ENCODE results near the gene BARHL2. TPM values are rescaled to one million over a fixed set of nuclear protein-coding genes. Genes with fewer than 3 reads are reported as not detected.
A peak's percentile ranks its signal among the peaks of the same experiment; 100 is the strongest.

BARHL2 gene
- total RNA-seq (2014; rRNA removed; shearing (Covaris generic)) = 0.06 and 0.07 TPM in 2 replicates

DNA sequence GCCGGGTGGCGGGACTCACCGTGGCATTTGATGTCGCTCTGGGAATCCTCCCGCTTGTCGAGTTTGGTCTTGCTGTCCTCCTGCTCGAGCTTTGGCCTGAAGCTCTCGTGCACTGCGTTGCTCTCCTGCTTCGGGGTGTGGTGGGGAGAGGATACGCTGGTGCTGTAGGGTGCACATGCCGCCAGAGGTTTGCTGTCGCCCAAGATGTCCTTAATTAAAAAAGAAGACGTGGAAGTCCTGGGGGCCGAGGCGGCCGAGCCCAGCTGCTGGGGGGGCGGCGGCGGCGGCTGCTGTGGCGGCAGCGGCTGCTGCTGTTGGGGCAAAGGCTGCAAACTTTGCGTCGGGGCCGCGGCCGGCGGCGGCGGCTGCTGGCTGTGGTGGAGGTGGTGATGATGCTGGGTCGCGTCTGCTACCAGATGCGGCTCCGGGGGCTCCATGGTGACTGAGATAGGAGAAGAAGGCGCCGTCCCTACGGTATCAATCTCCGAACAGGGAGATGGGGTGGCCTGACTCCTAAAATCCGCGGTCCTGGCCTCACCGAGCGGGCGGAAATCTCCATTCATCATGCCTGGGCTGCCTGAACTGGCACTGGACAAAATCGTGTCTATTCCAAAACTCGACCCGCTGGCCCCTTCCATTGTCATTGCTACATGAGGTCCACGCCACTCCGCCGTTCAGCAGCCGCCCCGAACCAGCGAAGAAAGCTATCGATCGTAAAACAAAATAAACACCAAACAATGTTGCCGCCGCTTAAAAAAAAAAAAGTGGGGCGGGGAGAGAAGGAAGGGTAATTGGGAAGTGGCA is at the start of gene BARHL2:
TSS of gene BARHL2 (minus strand) at position 751 of the 804 bp plus-strand sequence. CDS start at position 644, 107 bp downstream.
- in situ Hi-C loops (cut with HindIII; ENCODE audit: low sequenced_read_pairs) = no loop called here
- peak; percentile 62 for DNase-seq (ENCODE audit: low spot score)

DNA sequence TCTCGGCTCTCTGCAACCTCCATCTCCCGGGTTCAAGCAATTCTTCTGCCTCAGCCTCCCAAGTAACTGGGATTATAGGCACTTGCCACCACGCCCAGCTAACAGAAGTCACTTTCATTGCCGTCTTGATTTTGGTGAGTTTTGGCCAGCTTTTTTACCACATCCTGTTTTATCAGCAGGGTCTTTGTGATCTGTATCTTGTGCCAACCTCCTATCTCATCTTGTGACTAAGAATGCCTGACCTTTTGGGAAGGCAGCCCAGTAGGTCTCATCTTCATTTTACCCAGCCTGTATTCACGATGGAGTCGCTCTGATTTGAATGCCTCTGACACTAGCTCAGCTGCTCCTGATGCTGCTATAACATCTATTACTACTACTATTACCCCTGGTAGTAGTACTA is 46.8 kb upstream of the BARHL2 start:
- no peak for DNase-seq (ENCODE audit: low spot score)
- in situ Hi-C loops (cut with HindIII; ENCODE audit: low sequenced_read_pairs) = no loop called here

DNA sequence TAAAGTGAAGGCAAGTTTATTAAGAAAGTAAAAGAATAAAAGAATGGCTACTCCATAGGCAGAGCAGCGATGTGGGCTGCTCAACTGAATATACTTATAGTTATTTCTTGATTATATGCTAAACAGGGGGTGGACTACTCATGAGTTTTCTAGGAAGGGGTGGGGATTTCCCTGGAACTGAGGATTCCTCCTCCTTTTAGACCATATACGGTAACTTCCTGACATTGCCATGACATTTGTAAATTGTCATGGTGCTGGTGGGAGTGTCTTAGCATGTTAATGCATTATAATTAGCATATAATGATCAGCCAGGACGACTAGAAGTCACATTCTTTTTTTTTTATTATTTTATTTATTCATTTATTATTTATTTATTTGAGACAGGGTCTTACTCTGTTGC is 46.4 kb upstream of the BARHL2 start:
- DNase-seq (ENCODE audit: low spot score) = no peak
- in situ Hi-C loops (cut with HindIII; ENCODE audit: low sequenced_read_pairs) = no loop called here

DNA sequence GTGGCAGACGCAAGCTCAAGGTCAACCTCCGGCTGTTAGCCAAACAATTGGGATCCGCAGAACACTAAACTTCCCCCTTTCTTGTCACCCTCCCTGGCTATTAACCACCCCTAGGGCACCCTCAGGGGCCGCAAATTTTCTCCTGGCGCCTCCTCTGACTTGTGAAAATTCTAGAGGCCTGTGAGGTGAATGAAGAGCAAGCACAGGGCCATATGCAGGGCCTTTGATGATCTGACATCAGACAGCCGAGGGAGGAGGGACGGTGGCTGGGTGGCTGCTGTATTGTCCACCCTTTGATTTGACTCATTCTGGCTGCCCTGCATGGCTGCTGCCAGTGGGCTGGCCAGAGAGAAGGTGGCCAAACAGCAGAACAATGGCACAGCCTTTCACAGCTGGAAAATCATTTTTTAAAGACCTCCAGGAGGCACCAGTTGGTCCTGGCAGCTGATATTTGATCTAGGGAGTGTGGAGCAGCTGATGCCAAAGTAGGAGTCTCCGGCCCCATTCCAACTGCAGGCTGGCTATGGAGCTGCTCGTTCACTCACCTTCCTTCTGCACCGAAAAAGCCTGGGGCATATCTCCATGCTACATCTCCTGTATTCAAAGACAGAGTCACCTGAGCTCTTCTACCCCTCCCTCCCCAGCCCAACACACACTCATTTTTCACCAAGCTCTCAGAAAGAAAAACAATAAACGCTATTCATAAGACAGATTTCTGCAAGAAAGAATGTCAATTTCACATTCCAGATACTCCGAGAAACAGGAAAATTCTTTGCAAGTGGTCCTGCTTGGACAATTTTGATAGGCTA is 44.9 kb upstream of the BARHL2 start:
- in situ Hi-C loops (cut with HindIII; ENCODE audit: low sequenced_read_pairs) = no loop called here
- DNase-seq (ENCODE audit: low spot score) = peak; percentile 51

DNA sequence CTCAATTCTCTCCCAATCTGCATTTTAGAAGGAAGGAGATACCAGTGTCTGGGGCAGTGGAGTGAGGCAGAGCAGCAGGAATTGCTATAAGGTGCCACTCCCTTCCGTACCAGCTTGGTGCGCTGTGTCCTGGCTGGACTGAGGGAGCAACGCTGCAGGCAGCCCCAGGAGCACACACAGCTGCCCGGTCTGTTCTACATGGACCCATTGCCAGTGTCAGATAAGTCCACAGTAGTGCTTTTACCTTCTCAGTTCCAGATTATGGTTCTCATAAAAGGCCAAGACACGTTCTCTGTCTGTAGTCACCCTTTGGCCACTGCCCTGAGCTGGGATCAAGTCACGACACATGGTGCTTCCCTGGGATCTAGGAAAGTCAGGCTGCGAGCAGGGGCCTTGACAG is 44.1 kb upstream of the BARHL2 start:
- in situ Hi-C loops (cut with HindIII; ENCODE audit: low sequenced_read_pairs) = no loop called here
- DNase-seq (ENCODE audit: low spot score) = no peak

DNA sequence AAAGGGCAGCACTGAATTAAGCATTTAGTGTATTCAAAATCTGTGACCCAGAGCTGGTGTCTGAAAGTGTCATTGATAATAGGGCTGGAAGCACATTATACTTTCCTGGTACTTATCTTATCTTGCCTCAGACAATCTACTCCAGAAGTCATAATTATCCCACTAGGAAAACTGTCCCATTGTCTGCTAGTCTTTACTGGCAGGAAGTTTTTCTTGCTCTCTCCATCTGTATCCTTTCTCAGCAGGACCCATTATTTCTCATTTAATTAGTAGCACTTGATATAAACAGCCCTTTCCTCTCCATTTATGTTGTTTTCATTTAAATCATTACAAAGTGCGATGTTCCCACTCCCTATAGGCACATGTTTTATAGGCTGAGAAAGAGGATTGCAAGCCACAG is 36.5 kb upstream of the BARHL2 start:
- DNase-seq (ENCODE audit: low spot score) = no peak
- in situ Hi-C loops (cut with HindIII; ENCODE audit: low sequenced_read_pairs) = no loop called here

DNA sequence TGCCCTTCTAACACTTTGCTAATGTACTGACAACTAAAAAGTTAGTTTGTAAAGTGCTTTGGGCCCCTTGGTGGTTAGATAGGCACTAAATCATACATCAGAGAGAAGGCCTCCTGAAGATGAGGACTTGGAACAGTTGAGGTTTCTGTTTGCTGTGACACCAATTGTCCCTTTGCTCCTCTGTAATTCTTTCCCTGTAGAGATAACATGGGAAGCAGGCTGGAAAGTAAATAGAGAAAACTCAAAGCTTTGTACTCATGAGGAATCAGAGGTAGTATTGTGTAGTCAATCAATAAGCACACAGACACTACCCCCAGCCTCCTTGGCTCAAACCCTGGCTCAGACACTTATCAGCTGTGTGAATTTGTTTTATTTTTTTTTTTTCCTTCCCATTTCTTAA is 31.6 kb upstream of the BARHL2 start:
- in situ Hi-C loops (cut with HindIII; ENCODE audit: low sequenced_read_pairs) = no loop called here

DNA sequence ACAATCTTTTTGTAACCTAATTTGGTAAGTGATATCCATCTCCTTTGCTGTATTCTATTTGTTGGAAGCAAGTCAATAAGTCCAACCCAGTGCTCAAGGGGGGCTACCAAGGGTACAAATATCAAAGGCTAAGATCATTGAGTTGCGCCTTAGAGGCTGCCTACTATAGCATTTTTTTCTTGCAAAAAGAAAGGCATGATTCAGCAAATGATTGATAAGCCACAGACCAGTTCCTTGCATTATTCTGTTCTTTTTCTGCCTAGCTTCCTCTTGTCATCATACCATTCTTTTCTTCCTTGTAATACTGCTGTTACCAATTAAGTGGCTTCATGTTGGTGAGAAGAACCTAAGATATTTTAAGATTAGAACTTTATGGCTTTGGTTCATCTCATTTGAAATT is 29.8 kb upstream of the BARHL2 start:
- no peak for DNase-seq (ENCODE audit: low spot score)
- in situ Hi-C loops (cut with HindIII; ENCODE audit: low sequenced_read_pairs) = no loop called here

More for the DNA sequence above, 31.6 kb upstream of the BARHL2 start:
- DNase-seq (ENCODE audit: low spot score) = no peak

DNA sequence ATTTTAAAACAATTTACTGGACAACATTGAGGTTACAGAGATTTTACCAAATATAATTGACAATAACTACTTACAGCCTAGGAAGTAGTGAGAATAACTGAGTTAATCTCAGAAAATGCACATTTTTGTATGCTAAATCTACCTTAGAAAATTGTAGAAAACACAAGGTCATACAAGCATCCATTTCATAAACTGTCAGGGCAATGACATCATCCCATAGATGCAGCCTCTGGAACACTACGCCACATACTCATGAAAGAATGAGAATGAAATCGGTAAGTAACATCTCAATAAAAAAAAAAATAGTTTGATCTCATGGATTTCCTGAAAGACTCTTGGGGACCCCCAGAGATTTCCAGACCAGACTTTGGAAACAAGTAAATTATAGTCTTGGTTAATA is 28.9 kb upstream of the BARHL2 start:
- DNase-seq (ENCODE audit: low spot score) = no peak
- in situ Hi-C loops (cut with HindIII; ENCODE audit: low sequenced_read_pairs) = no loop called here

DNA sequence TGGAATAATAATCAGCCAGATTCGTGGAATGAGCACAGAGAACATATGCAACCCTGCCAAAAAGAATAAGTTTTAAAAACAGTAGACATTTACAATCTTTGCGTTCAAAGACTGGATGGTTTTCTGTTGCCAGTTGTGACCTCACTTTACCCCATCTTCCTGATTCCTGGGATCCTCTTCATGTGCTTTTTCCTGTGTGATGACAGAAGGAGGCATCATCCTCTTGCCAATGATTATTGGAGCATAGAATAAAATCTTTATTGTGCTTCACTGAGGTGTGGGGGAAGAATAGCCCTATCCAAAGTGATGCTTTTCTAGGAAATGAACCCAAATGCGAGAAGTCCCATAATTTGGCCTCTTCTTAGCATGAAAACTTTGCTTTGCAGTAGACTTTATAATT is 15.0 kb upstream of the BARHL2 start:
- in situ Hi-C loops (cut with HindIII; ENCODE audit: low sequenced_read_pairs) = no loop called here

DNA sequence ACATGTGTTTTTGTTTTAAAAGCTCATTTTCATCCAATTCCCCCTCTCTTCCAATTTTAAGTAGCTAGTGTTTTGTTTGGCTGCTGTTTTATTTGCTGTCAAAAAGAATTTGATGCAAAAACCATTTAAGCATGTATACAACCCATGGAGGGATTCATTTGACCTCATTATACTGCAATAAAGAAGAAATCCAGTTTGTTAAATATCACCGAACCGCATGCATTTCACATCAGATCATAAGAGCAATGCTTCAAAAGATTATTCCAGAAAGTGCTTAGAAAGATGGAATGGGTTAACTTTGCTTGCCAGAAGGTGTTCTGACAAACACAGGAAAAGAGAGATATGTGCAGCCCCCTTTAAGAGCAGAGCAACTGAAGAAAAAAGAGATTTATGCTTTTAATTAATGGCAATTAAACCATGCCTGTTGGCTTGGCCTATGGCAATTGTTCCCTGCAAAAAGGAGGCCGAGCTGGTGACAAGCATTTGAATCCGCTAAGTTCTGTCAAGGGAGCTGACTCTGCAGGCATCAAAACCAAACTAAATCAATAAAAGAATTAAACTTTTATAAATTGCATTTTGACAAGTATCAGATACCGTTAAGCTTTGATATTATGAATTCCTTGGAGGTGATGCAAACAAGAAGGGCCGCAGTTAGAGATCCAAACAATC is 14.4 kb upstream of the BARHL2 start:
- in situ Hi-C loops (cut with HindIII; ENCODE audit: low sequenced_read_pairs) = no loop called here
- DNase-seq (ENCODE audit: low spot score) = peak; percentile 59

More for the DNA sequence above, 15.0 kb upstream of the BARHL2 start:
- DNase-seq (ENCODE audit: low spot score) = peak; percentile 80

DNA sequence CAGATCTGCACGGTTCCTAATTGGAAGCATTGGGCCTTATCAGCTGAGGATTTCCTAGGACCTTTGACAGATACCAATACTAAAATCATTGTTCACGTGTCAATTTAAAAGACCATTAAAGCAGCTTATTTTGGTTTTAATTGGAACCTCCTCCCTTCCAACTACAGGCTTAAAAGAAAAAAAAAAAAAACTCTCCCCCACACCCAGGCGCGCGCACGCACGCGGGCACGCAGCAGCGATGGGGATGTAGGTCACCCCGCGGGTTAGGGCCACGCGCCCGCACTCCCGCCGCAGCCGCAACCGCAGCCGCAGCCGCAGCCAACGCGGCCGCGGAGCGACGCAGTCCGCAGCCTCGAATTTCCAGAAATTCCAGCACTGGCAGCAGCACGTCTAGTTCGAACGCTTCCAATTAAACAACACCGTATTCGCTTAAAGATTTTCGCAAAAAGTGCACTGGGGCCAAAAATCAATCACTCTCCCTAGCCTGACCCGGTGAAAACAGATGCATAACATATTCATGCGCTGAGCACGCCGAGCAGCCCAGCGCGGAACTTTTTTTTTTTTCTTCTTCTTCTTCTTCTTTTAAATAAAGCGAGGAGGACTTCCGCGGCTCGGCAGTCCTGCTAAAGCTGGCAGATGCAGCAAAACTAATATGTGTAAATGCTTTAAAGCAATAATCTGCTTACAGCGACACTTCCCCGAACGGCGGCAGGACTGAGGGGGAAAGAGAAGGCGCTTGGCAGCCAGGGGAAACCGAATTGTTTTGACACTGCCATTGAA is 13.3 kb upstream of the BARHL2 start:
- in situ Hi-C loops (cut with HindIII; ENCODE audit: low sequenced_read_pairs) = no loop called here
- peak; percentile 73 for DNase-seq (ENCODE audit: low spot score)

DNA sequence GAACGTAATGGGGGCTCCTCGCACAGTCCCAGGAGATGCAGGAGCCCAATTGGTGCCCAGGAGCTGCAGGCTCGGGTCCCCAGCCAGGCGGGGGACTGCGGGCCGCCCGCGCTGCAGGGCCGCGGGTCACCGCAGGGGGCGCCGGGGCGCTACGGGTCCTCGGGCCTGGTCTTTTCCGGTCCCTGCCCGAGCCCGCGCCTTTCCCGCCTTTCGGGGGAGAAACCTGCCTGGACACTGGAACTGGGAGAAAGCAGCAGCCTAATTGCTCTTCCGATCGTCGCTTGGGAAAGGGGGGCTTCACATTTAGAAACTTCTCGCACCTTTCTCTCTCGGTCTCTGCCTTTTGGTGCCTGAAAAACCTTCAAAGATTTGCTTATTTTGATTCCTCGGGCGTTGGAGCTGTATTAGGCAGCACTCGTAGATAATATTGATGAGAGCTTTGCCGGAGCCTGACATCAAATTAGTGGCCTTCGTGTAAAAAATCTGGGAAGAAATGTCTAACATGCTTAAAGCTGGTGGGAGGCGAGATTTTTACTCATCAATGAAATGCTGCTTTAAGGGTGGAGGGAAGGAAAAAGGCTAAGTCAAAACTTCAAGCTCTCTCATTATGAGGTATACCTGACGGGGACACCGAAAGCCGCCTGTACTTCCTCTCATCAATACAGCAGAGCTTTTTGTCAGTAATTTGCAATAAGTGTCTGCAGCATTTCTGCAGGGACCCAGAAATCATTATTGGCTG is 12.6 kb upstream of the BARHL2 start:
- in situ Hi-C loops (cut with HindIII; ENCODE audit: low sequenced_read_pairs) = no loop called here
- DNase-seq (ENCODE audit: low spot score) = peak; percentile 57

DNA sequence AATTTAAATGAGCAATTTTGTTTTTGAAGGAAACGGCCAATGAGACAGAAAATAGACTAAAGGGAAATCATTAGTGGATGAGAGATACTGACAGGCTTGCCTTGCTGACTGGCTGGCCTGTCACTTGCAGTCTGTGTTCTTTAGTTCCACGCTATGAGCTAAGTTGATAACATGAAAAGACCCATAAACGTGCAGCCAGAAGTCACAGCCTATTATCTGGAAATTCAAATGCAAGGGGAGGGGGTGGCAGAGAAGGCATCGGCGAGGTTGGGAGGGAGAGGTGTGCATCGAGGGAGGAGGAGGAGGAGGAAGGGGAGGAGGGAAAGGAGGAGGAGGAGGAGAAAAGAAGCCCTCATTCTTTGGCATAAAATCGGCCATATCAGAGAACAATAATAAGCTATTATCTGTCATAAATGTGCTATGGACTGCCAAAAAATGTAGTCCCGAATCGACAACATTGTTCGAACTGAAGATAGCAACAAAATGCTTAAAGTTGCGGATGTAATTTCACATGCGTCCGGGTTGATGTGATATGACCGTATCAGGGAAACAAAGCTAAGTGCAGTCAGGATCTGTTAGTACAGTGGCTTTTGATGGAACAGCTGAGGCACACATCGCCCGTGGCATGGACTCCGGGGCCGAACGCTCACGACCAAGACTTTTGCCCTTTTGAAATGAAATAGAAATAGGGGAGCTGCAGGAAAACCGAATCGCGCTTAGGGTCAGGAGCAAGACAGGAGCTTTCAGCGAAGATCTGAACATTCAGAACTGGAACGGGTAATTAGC is 11.6 kb upstream of the BARHL2 start:
- in situ Hi-C loops (cut with HindIII; ENCODE audit: low sequenced_read_pairs) = no loop called here
- peak; percentile 70 for DNase-seq (ENCODE audit: low spot score)

DNA sequence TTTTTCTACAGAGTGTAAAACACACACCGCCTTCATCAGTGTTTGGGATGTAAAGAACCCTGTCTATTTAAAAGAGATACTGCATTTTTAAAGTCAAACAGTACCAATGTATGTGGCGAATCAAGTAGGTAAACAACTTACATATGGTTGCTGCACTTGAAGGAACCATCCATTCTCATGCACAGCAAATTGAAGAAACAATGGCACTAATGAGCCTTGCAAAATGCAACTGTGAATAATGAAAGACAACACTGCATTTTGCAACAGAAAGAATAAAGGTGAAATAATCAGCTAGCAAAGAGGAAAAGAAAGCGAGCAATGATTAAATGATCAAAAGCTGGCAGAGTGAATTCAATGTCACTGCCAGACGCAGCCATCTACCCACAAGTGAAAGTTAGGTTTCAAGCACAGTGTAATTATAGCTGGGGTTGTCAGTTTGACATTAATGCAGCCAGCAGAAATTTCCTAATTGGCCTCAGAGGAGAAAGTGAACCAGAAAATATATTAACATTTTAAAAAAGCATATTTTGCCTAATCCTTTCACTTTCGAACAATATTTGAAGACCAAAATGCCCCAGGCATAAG is 10.9 kb upstream of the BARHL2 start:
- DNase-seq (ENCODE audit: low spot score) = peak; percentile 40
- in situ Hi-C loops (cut with HindIII; ENCODE audit: low sequenced_read_pairs) = no loop called here

DNA sequence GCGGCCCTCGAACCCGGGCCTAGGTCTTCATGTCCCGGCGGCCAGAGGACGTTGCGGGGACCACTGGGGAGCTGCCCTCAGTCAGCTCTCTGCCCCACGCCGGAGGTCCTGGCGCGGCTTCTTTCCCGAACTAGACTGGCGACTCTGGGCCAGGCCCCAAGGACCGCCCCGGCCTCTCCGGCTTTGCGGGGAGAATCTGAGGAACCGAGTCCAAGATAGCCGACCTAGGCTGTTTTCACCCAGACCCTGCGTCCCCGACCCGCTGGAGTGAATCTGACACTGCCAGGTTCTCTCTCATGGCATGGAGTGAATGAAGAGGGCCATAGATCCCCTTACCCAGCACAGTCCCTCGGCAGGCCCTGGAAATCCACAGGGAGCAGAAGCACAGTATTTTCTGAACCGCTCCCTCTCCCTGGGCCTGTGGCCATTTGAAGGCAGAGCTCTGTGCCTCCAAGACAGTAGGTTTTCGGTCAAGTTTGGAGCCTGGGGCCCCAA is 9.9 kb upstream of the BARHL2 start:
- DNase-seq (ENCODE audit: low spot score) = peak; percentile 41
- in situ Hi-C loops (cut with HindIII; ENCODE audit: low sequenced_read_pairs) = no loop called here

DNA sequence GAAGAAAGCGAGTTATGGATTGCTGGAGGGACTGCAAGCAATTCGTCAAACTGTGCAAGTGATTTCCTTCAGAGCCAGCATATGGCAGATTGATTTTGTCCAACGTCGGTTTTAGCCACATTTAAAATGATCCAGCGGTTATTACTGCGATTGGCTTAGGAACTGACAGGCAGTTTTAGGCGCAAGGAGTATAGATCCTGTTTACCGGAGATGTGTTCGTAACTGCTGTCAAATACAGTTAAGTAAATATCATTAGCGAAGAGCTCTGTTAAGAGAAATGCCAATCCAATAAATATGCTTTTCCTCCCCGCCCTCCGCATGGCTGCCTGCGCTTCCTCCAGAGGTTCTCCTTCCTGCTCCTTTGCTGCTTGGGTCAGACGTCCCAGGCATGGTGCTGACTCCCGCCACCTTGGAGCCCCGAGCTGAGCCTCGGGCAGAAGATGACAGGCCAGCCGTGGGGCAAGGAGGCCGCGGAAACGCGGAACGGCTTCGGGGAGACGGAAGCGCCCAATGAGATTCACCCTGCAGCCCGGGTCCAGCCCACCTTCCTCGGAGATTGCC is 9.4 kb upstream of the BARHL2 start:
- in situ Hi-C loops (cut with HindIII; ENCODE audit: low sequenced_read_pairs) = no loop called here
- peak; percentile 51 for DNase-seq (ENCODE audit: low spot score)
